ENCODE measurements around the gene ANO1. TPM values are rescaled to one million over a fixed set of nuclear protein-coding genes. Genes with fewer than 3 reads are reported as not detected.
A peak's percentile ranks its signal among the peaks of the same experiment; 100 is the strongest.
"Not testable (repeated sequence)": the region's sequence is repeated elsewhere in the genome, so short reads cannot be mapped to it uniquely, and the experiment has no call there.

ANO1 gene
- polyA plus RNA-seq, 12 donors: 6.4 to 33.6 (median 9.7) TPM; not detected in 1

DNA sequence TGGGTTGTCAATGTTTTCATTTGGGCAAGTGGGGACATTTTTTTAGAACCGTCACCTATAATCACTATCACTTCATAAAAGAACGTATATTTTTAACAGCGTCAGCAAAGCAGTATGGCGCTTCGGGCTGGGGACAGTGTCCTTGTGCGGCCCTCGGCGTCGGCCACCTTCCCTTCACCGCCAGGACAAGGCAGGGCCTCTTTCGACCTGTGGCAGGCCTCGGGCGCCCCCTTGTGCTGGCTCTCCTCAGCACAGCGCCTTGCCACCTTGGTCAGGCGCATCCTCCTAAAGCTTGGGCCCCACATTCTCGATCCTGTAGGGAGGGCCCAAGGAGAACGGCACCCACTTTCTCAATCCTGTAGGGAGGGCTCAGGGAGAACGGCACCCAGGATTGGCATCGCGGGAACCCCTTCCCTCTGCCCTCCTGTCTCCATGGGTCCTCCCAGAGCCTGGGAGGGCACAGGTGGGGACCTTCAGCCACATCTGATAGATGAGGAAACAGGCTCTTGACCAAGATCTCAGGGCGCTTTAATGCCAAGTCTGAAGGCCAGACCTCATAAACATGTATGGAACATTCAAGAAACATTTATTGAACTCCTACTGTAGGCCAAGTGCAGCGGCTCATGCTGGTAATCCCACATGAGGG is 113.5 kb downstream of the ANO1 start:
- peak; percentile 53 for DNase-seq

DNA sequence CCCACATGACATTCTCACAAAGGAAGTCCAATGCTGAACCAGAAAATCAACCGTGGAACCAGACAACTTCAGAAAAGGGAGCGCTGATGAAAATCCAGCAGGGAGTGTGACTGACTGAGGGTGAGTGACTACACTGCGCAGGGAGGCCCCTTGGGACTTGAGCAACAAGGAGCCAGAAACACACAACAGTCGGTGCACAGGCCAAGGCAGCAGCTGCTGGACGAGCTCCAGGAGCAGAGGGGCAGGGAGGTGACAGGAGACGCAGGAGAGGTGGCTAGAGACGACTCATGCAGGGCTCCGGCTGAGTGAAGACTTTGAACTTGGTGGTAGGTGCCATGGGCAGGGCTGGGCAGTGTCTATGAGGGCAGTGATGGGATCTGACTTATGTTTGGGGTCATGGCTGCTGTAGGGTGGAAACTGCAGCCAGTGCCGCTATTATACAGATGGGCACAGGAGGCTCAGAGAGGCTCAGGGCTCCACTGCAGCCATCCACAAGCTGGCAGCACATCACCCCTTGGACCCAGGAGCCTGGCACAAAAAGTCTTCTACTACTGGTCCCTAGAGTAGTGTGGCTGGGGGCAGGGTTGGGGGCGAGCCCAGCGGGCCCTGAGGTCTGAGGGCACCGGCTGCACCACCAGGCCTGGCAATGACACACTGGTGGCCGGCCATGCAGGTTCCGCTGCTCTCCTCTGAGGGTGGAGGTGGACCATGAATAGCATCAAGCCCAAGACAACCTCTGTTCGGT is 114.7 kb downstream of the ANO1 start:
- DNase-seq: no peak

DNA sequence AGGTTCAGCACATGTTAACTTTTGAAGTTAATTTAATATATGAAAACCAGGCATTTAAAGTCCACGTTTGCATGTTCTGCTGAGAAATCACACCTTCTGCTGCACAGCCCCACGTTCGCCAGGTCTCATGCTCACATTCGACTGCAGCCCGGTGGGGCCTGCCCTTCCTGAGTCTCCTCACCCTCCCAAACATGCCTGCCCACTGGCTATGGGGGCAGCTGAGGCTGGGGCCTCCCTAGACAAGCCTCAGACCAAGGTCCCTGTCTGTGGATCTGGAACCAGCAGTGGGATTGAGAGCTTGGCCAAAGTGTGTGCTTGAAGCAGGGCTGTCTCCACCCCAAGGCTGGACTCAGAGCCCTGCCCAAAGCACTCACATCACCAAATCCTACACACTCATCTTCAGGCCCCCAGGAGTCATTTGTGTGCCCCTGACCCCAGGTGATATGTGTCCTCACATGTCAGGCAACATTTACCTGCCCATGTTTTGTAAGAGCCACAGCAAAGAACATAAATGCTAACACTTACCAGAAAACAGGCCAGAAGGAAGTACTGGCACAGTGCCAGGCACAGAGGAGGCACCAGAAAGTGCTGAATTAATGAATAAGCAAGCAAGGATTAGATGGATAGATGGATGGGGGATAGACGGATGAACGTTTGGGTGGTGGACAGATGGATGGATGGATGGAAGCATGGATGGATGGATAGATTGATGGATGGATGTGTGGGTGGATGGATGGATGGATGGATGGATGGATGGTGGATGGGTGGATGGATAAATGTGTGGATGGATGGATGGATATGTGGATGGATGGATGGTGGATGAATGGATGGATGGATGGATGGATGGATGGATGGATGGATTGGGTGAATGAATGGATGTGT is 115.5 kb downstream of the ANO1 start:
- no peak for DNase-seq

GRCh38 chr11:70194792-70195791 is 117.0 kb downstream of the ANO1 start:
- no peak for DNase-seq

DNA sequence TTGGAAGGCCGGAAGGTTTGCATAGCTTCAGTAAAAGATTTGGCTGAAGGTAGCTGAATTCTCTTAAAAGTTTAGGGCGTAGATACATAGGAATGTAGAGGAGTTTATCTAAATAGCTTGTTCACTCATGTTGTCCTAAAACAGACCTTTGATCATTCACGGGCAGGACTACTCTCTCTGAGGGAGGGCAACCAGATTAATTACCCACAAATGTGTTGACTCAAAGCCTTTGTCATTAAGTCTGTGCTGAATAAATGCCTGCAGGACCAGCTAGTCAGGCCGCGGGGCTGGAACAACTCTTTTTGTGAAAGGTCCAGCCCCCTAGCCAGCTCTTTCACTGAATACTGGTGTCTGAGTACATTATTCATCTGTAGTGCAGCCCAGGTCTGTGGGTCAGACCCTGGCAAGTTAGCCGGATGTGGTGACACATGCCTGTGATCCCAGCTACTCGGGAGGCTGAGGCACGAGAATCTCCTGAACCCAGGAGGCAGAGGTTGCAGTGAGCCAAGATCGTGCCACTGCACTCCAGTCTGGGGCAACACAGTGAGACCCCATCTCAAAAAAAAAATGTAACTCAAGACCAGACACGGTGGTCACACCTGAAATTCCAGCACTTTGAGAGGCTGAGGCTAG is 122.2 kb downstream of the ANO1 start:
- no peak for DNase-seq

- not testable (repeated sequence) for DNase-seq
These were observed 122.9 kb downstream of the ANO1 start for GRCh38 chr11:70201047-70201446.

- no peak for DNase-seq
These were observed 124.1 kb downstream of the ANO1 start for GRCh38 chr11:70201882-70202861.

GRCh38 chr11:70202920-70203750 is 125.0 kb downstream of the ANO1 start, which contains the start of gene FADD:
Gene FADD (plus strand): TSS chr11:70203296. CDS start chr11:70203460, 164 bp downstream.
- peak; percentile 93 for DNase-seq

GRCh38 chr11:70203751-70204465 is 125.8 kb downstream of the ANO1 start:
- DNase-seq: peak; percentile 37

GRCh38 chr11:70204466-70204799 is 126.3 kb downstream of the ANO1 start:
- DNase-seq: no peak

DNA sequence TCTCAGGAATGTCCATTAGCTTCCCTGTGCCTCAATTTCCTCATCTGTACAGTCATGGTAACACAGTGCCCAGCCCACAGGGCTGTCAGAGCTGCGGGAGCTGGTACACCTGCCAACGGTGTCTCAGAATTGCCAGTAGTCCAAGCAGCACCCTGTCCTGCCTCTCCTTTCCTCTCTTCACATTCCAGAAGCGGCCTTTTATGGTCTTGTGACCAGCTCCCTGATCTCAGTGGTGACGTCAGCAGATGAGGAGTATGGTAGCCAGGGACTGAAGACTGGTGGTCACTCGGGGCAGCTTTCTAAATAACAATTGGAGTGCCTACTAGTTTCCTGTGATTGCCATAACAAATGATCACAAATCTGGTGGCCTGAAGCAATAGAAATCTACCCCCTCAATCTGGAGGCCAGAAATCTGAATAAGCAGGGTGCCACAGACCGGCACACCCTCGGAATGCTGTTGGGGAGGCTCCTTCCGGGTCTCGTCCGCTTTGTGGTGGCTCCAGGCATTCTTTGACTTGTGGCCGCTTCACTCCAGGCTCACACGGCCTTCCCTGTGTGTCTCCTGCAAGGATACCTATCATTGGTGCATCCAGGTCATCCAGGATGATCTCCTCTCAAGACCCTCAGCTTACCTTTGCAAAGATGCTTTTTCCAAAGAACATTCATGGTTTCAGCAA is 127.1 kb downstream of the ANO1 start:
- no peak for DNase-seq

DNA sequence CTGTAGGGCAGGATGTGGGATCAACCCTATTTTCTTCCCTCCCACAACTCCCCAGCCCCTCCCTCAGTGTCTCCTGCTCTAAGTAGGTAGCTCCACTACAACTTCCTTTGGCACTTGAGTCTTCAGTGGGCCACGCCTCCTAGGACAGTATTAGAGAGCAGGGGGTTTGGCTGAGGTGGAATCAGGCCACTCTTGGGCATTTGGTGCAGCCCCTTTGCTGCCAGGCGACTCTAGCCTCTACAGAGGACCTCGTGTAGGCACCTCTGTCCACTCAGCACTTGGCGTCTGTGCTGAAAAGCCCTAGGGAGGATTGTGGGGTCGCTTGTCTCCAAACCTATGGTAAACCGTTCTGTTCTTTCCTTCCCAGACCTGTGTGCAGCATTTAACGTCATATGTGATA is 127.6 kb downstream of the ANO1 start:
- DNase-seq: no peak

GRCh38 chr11:70206226-70206981 is 128.3 kb downstream of the ANO1 start:
- DNase-seq: no peak

DNA sequence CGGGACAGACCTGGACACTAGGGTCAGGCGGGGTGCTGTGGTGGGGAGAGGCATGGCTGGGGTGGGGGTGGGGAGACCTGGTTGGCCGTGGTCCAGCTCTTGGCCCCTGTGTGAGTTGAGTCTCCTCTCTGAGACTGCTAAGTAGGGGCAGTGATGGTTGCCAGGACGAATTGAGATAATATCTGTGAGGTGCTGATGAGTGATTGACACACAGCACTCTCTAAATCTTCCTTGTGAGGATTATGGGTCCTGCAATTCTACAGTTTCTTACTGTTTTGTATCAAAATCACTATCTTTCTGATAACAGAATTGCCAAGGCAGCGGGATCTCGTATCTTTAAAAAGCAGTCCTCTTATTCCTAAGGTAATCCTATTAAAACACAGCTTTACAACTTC is 128.9 kb downstream of the ANO1 start:
- no peak for DNase-seq

DNA sequence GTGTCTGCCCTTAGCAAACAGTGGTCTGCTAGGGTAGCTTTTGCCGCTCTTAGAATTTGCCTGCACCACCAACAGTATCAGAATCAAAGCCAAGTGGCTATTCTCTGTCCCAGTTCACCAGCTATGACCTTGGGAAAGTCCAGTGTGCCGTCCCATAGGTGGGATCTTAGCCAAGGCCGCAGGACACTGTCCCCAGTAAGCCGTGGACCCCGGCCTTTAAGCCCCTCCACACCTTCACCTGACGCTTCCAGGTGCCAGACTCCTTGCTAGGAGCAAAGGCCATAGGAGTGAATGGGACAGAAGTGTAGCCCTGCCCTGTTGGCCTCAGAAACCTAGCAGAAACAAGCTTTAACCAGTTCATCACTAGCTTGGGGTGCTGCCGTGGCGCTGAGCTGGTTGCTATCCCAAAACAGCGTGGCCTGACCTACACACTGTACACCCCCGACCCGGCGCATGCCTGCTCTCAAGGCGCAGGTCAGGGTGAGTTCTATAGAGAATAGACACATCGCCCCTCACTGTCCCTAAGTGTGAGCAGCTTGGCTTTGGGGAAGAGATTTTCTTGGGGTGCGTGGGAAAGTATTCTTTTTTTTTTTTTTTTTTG is 129.5 kb downstream of the ANO1 start:
- no peak for DNase-seq

DNA sequence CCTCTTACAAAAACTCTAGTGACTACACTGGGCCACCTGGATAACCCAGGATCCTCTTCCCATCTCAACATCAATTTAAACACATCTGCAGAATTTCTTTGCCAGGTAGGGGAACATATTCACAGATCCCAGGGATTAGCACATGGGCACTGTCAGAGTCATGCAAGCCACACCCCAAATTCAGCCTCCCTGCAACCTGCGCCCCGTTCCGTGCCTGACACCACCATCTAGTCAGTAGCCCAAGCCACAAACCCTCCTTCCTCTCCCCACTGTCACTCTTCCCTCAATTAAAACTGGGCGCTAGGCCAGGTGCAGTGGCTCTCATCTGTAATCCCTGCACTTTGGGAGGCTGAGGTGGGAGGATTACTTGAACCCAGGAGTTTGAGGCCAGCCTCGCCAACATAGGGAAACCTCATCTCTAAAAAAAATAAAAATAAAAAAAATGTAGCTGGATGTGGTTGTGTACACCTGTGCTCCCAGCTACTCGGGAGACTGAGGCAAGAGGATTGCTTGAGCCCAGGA is 131.3 kb downstream of the ANO1 start:
- no peak for DNase-seq

All from muscle of arm (tissue), 12 donors.